CD4-positive, alpha-beta T cell (primary cell): ENCODE measurements around the gene HAPSTR1. TPM values are rescaled to one million over a fixed set of nuclear protein-coding genes. Genes with fewer than 3 reads are reported as not detected.

Experiments used
- ATAC-seq: fragments of 200-7000 bp; cut with Tn5 transposase; one replicate; pipeline ENCODE4 v1.10.0; 2022; ENCODE audit warnings: mild to moderate bottlenecking; ENCODE audit not compliant: poor library complexity
- CTCF ChIA-PET: fragments of 350-600 bp; sonication (Branson Sonifier 250); formaldehyde crosslinking; loops from one replicate; lab custom pipeline; 2021; ENCODE audit warnings: antibody characterized with exemption, inconsistent platforms; lab: Charles Lee
- POLR2A ChIA-PET: fragments of 350-600 bp; sonication (Branson Sonifier 250); formaldehyde crosslinking; loops from one replicate; lab custom pipeline; 2021; ENCODE audit warnings: antibody characterized with exemption, inconsistent platforms; lab: Charles Lee
- DNase-seq, 14 experiments: peaks; one replicate each; pipeline ENCODE4 v3.0.0-alpha.2; 2013 to 2020; ENCODE audit warnings: mixed read lengths in 2 of 14
- H3K27ac ChIP-seq, 2 donors: one replicate each; pipeline versions ENCODE4 v1.5.1 to v1.7.0; 2013; ENCODE audit warnings: low read length in 2 of 2, low read depth in 1 of 2, mild to moderate bottlenecking in 1 of 2
- H3K27me3 ChIP-seq, 2 experiments: 1 replicate in 1 of 2; 2 replicates in 1 of 2; pipeline versions ENCODE4 v1.6.1 to v1.7.0; 2013; ENCODE audit warnings: low read length in 2 of 2, control low read depth in 1 of 2, mild to moderate bottlenecking in 1 of 2, moderate library complexity in 1 of 2; ENCODE audit not compliant: insufficient read depth in 2 of 2, control insufficient read depth in 1 of 2
- H3K36me3 ChIP-seq: one replicate; pipeline ENCODE4 v1.6.1; 2013; ENCODE audit warnings: low read length, control low read depth; ENCODE audit not compliant: insufficient read depth
- H3K4me1 ChIP-seq: one replicate; pipeline ENCODE4 v1.6.1; 2013; ENCODE audit warnings: low read length, control low read depth; ENCODE audit not compliant: insufficient read depth
- H3K4me3 ChIP-seq: one replicate; pipeline ENCODE4 v1.5.1; 2013; ENCODE audit warnings: mild to moderate bottlenecking, low read length, moderate library complexity
- H3K9me3 ChIP-seq, 2 experiments: 1 replicate in 1 of 2; 2 replicates in 1 of 2; pipeline versions ENCODE4 v1.6.1 to v1.7.0; 2013; ENCODE audit warnings: low read length in 2 of 2, mild to moderate bottlenecking in 2 of 2, control low read depth in 1 of 2, moderate library complexity in 1 of 2; ENCODE audit not compliant: control insufficient read depth in 1 of 2, insufficient read depth in 1 of 2
- H3K27ac Mint-ChIP-seq: one replicate; pipeline ENCODE4 v1.8.0; 2020; ENCODE audit warnings: mixed read lengths
- H3K27me3 Mint-ChIP-seq: one replicate; pipeline ENCODE4 v1.8.0; 2021; ENCODE audit warnings: mixed read lengths
- H3K36me3 Mint-ChIP-seq: one replicate; pipeline ENCODE4 v1.8.0; 2021; ENCODE audit warnings: low read depth, mixed read lengths
- H3K4me1 Mint-ChIP-seq: one replicate; pipeline ENCODE4 v1.8.0; 2021; ENCODE audit warnings: low read depth, mixed read lengths
- H3K4me3 Mint-ChIP-seq: one replicate; pipeline ENCODE4 v1.8.0; 2020; ENCODE audit warnings: mild to moderate bottlenecking, mixed read lengths
- H3K9me3 Mint-ChIP-seq: one replicate; pipeline ENCODE4 v1.8.0; 2020; ENCODE audit warnings: mixed read lengths
- CTCF ChIP-seq: fragments of 200-600 bp; IDR thresholded peaks from one replicate; pipeline ENCODE4 v1.8.0; 2022; ENCODE audit warnings: antibody characterized with exemption, mild to moderate bottlenecking
- intact Hi-C, 2 experiments: fragments of 100-400 bp; cut with DNase I in 1 of 2; cut with micrococcal nuclease in 1 of 2; formaldehyde crosslinking; loops; one replicate each; pipeline versions ENCODE4 v1.15.1 to v1.9.0; 2023 to 2025; cut with DNase I, micrococcal nuclease
- total RNA-seq, 174 experiments: library from RNA in 2 of 174; stranded (reverse) in 2 of 174; gene quantifications; one replicate each; pipeline ENCODE4 v1.2.3 and lab custom pipeline; 2021 to 2026

HAPSTR1 gene
- total RNA-seq, 2 experiments from 2014 or later, result 152 to 153 TPM

- POLR2A ChIA-PET, result no interaction called here
These were observed 37.0 kb upstream of the HAPSTR1 start for GRCh38 chr16:9054460-9054859.

GRCh38 chr16:9055115-9055514 lies 36.3 kb upstream of the HAPSTR1 start:
- H3K27ac Mint-ChIP-seq, result no peak overlapping the region
- CTCF ChIA-PET, result no interaction called here
- no peak for TF ChIP-seq CTCF
- intact Hi-C loops, result no loop called here
- H3K27me3 Mint-ChIP-seq, result peaks cover 8% of the 10 kb centered on the region
- H3K27me3 ChIP-seq, result peaks cover 0 to 10% of the 10 kb centered on the region in 2 experiments
- no peaks in the 10 kb centered on the region for H3K36me3 Mint-ChIP-seq
- H3K4me3 Mint-ChIP-seq, result no peak overlapping the region
- no peaks in the 10 kb centered on the region for H3K9me3 Mint-ChIP-seq
- no peaks in the 10 kb centered on the region for H3K4me1 Mint-ChIP-seq
- H3K9me3 ChIP-seq, result no peaks in the 10 kb centered on the region
- POLR2A ChIA-PET, result no interaction called here
- no peak for ATAC-seq
- no peaks in the 10 kb centered on the region for H3K4me1 ChIP-seq
- no peaks in the 10 kb centered on the region for H3K36me3 ChIP-seq
- no peak overlapping the region for H3K4me3 ChIP-seq
- no peak for DNase-seq
- H3K27ac ChIP-seq, result no peak overlapping the region

More at GRCh38 chr16:9054460-9054859, 37.0 kb upstream of the HAPSTR1 start:
- ATAC-seq (no peak), DNase-seq (no peak)
- CTCF ChIA-PET, result no interaction called here
- Histone ChIP-seq H3K36me3 (no peaks in the 10 kb centered on the region), H3K4me3 (no peak overlapping the region), H3K4me1 (no peaks in the 10 kb centered on the region), H3K27ac (no peak overlapping the region), H3K27me3 (peaks cover 0 to 10% of the 10 kb centered on the region in 2 experiments), H3K9me3 (no peaks in the 10 kb centered on the region)
- no peak overlapping the region for H3K27ac Mint-ChIP-seq
- H3K36me3 Mint-ChIP-seq, result no peaks in the 10 kb centered on the region
- no peak overlapping the region for H3K4me3 Mint-ChIP-seq
- H3K9me3 Mint-ChIP-seq, result no peaks in the 10 kb centered on the region
- no peak for TF ChIP-seq CTCF
- peaks cover 8% of the 10 kb centered on the region for H3K27me3 Mint-ChIP-seq
- no peaks in the 10 kb centered on the region for H3K4me1 Mint-ChIP-seq
- intact Hi-C loops, result no loop called here

- H3K4me3 ChIP-seq, result no peak overlapping the region
- peaks cover 0 to 10% of the 10 kb centered on the region in 2 experiments for H3K27me3 ChIP-seq
- intact Hi-C loops, result no loop called here
- no peak overlapping the region for H3K27ac Mint-ChIP-seq
- H3K4me3 Mint-ChIP-seq, result no peak overlapping the region
- no peaks in the 10 kb centered on the region for H3K36me3 ChIP-seq
- H3K27me3 Mint-ChIP-seq, result peaks cover 8% of the 10 kb centered on the region
- ChIA-PET CTCF (no interaction called here), POLR2A (no interaction called here)
- no peaks in the 10 kb centered on the region for H3K4me1 ChIP-seq
- no peaks in the 10 kb centered on the region for H3K9me3 Mint-ChIP-seq
- H3K27ac ChIP-seq, result no peak overlapping the region
- no peaks in the 10 kb centered on the region for H3K4me1 Mint-ChIP-seq
- DNase-seq (no peak), ATAC-seq (no peak)
- no peaks in the 10 kb centered on the region for H3K36me3 Mint-ChIP-seq
- TF ChIP-seq CTCF, result no peak
- no peaks in the 10 kb centered on the region for H3K9me3 ChIP-seq
These were observed 35.8 kb upstream of the HAPSTR1 start for GRCh38 chr16:9055661-9056060.
